ENCODE results near the gene STX10. TPM values are rescaled to one million over a fixed set of nuclear protein-coding genes. Genes with fewer than 3 reads are reported as not detected.

Gene STX10
- total and polyA plus RNA-seq, 9 of the 15 experiments (the other 6 are each of a cell fraction or from before 2014, with no cell fraction given), result 0.51 to 66.3 (median 31.0) TPM

GRCh38 chr19:13151605-13152355 lies 1.6 kb upstream of the STX10 start (continued):
- TF ChIP-seq MLLT1 (IDR thresholded peaks at IDR 0.05) (no peak; a peak in 1 of 4 replicates), ZNF655 (CRISPR knock-in tag; IDR thresholded peaks at IDR 0.05) (no peak), MED1 (CRISPR knock-in tag; IDR thresholded peaks at IDR 0.05; ENCODE audit: borderline replicate concordance) (0 out of 2 replicates have a peak, but pooled peaks have one; percentile 59), ARID2 (IDR thresholded peaks at IDR 0.05) (no peak), ATF3 (IDR thresholded peaks at IDR 0.05) (peak; percentile 43; the same call in 1 of the 2 replicates), ATF3 (CRISPR knock-in tag; conservative IDR thresholded peaks at IDR 0.05) (no peak), E2F5 (CRISPR knock-in tag; IDR thresholded peaks at IDR 0.05) (0 out of 2 replicates have a peak, but pooled peaks have one; percentile 49), KDM5B (IDR thresholded peaks at IDR 0.05; ENCODE audit: insufficient replicate concordance, low read depth, low read length) (peak; percentile 88), POLR2A (conservative IDR thresholded peaks at IDR 0.05) (peak; percentile 85), ZNF696 (CRISPR knock-in tag; conservative IDR thresholded peaks at IDR 0.05) (no peak), ZNF57 (CRISPR knock-in tag; IDR thresholded peaks at IDR 0.05) (no peak), E2F3 (CRISPR knock-in tag; IDR thresholded peaks at IDR 0.05) (peak; percentile 89), ZNF311 (CRISPR knock-in tag; IDR thresholded peaks at IDR 0.05) (no peak), HCFC1 (IDR thresholded peaks at IDR 0.05; ENCODE audit: low read depth, low read length) (peak; percentile 27; the same call in 1 of the 2 replicates), PHB (CRISPR knock-in tag; IDR thresholded peaks at IDR 0.05) (0 out of 2 replicates have a peak, but pooled peaks have one; percentile 42), ZNF280A (IDR thresholded peaks at IDR 0.05; ENCODE audit: low read depth, partially characterized antibody) (no peak), NCOA1 (IDR thresholded peaks at IDR 0.05; ENCODE audit: low read depth) (no peak; the same call in 1 of the 2 replicates), PREB (CRISPR knock-in tag; IDR thresholded peaks at IDR 0.05) (no peak), ZFP36 (IDR thresholded peaks at IDR 0.05; ENCODE audit: low read depth, low read length, partially characterized antibody) (peak; percentile 59)

Data from K562 (cell line).